Endothelial cell of umbilical vein (primary cell): ENCODE results near the gene CDK5RAP2. TPM values are rescaled to one million over a fixed set of nuclear protein-coding genes. Genes with fewer than 3 reads are reported as not detected.

Source experiments
- BruUV-seq: library from RNA; stranded (reverse); fragments of 400-500 nt; replicated peaks from 2 replicates; lab custom pipeline; 2021; lab: Mats Ljungman, UMichigan
- CTCF ChIA-PET: fragments of 300-600, 350-600 bp; sonication (Branson Sonifier 250); formaldehyde crosslinking; loops from one replicate; lab custom pipeline; 2021; ENCODE audit warnings: antibody characterized with exemption, inconsistent platforms; lab: Charles Lee
- POLR2A ChIA-PET: fragments of 300-600, 350-600 bp; sonication (Branson Sonifier 250); formaldehyde crosslinking; loops from one replicate; lab custom pipeline; 2021; ENCODE audit warnings: antibody characterized with exemption, inconsistent platforms; lab: Charles Lee
- DNase-seq: peaks from one replicate; pipeline ENCODE4 v3.0.0-alpha.2; 2011; ENCODE audit warnings: low read depth, low spot score
- FAIRE-seq: peaks from 2 replicates; lab custom pipeline; 2011; peaks lifted over from hg19 to GRCh38; lab: Jason Lieb, UNC
- H2AFZ ChIP-seq: 2 replicates; pipeline ENCODE4 v1.6.0; 2012; ENCODE audit warnings: low read depth, low read length, control low read depth, inconsistent platforms
- H3K27ac ChIP-seq: 2 replicates; pipeline ENCODE4 v1.5.1; 2011; ENCODE audit warnings: low read depth, mild to moderate bottlenecking, control low read depth, low read length, moderate library complexity; ENCODE audit not compliant: insufficient read depth
- H3K27me3 ChIP-seq, 2 experiments: 2 replicates each; pipeline versions ENCODE4 v1.6.0 to v1.6.1; 2011; ENCODE audit warnings: low read length in 2 of 2, mixed read lengths in 1 of 2; ENCODE audit not compliant: control insufficient read depth in 2 of 2, insufficient read depth in 2 of 2
- H3K36me3 ChIP-seq, 2 experiments: 2 replicates in 1 of 2; 3 replicates in 1 of 2; pipeline ENCODE4 v1.5.1; 2011; ENCODE audit warnings: low read length in 2 of 2, mild to moderate bottlenecking in 1 of 2, moderate library complexity in 1 of 2; ENCODE audit not compliant: control insufficient read depth in 2 of 2, insufficient read depth in 2 of 2; ENCODE audit errors: extremely low read depth in 1 of 2
- H3K4me1 ChIP-seq: 3 replicates; pipeline ENCODE4 v1.5.1; 2011; ENCODE audit warnings: mild to moderate bottlenecking, low read length; ENCODE audit not compliant: control insufficient read depth, insufficient read depth; ENCODE audit errors: extremely low read depth
- H3K4me2 ChIP-seq: 2 replicates; pipeline ENCODE4 v1.6.1; 2011; ENCODE audit warnings: low read length, control low read depth, mixed read lengths; ENCODE audit not compliant: insufficient read depth
- H3K4me3 ChIP-seq, 3 experiments: fragments of 200-600 bp in 1 of 3; sonication (generic), shearing (Covaris generic) in 1 of 3; replicated peaks in 1 of 3; 2 replicates each; pipeline ENCODE4 v1.5.1; 2011 to 2016; ENCODE audit warnings: control low read depth in 3 of 3, low read length in 3 of 3, mild to moderate bottlenecking in 2 of 3, inconsistent platforms in 1 of 3, low read depth in 1 of 3, moderate library complexity in 1 of 3; ENCODE audit not compliant: insufficient read depth in 1 of 3
- H3K79me2 ChIP-seq: 2 replicates; pipeline ENCODE4 v1.6.0; 2012; ENCODE audit warnings: low read length, inconsistent platforms; ENCODE audit not compliant: control insufficient read depth, insufficient read depth
- H3K9ac ChIP-seq: replicated peaks from 2 replicates; pipeline ENCODE3; 2011; ENCODE audit warnings: low read length, control low read depth; ENCODE audit not compliant: insufficient read depth; ENCODE audit errors: extremely low read depth
- H3K9me1 ChIP-seq: replicated peaks from 3 replicates; pipeline ENCODE4 v1.6.0; 2011; ENCODE audit warnings: mild to moderate bottlenecking, low read length; ENCODE audit not compliant: control insufficient read depth, insufficient read depth; ENCODE audit errors: extremely low read depth
- H3K9me3 ChIP-seq: replicated peaks from 2 replicates; pipeline ENCODE4 v1.5.1; 2012; ENCODE audit warnings: low read length, inconsistent platforms; ENCODE audit not compliant: control insufficient read depth, insufficient read depth
- H4K20me1 ChIP-seq: replicated peaks from 2 replicates; pipeline ENCODE3; 2011; ENCODE audit warnings: mild to moderate bottlenecking, low read length; ENCODE audit not compliant: control insufficient read depth, insufficient read depth; ENCODE audit errors: extremely low read depth
- CTCF ChIP-seq, 2 donors: IDR thresholded peaks; 1 replicate in 1 of 2; 2 replicates in 1 of 2; pipeline ENCODE4 v1.5.1; 2011; ENCODE audit warnings: low read length in 2 of 2, mild to moderate bottlenecking in 2 of 2, moderate library complexity in 2 of 2, control low read depth in 1 of 2, inconsistent platforms in 1 of 2, low read depth in 1 of 2; ENCODE audit not compliant: insufficient read depth in 1 of 2; ENCODE audit errors: extremely low read depth in 1 of 2
- EZH2 ChIP-seq: IDR thresholded peaks from 2 replicates; pipeline ENCODE4 v1.6.1; 2012; ENCODE audit warnings: borderline replicate concordance, low read depth, mild to moderate bottlenecking, moderate library complexity, low read length, inconsistent platforms; ENCODE audit not compliant: severe bottlenecking
- FOS ChIP-seq: IDR thresholded peaks from 2 replicates; pipeline ENCODE4 v1.6.1; 2011; ENCODE audit warnings: mild to moderate bottlenecking, low read length, moderate library complexity, borderline replicate concordance; ENCODE audit not compliant: insufficient read depth
- GATA2 ChIP-seq: IDR thresholded peaks from 2 replicates; pipeline ENCODE4 v1.7.0; 2011; ENCODE audit warnings: low read depth, mild to moderate bottlenecking, moderate library complexity, mixed read lengths, low read length; ENCODE audit not compliant: insufficient read length, insufficient read depth
- JUN ChIP-seq: IDR thresholded peaks from 2 replicates; pipeline ENCODE4 v1.6.1; 2011; ENCODE audit warnings: borderline replicate concordance, low read depth; ENCODE audit not compliant: insufficient read length, insufficient read depth
- MAX ChIP-seq: IDR thresholded peaks from 2 replicates; pipeline ENCODE4 v1.6.1; 2011; ENCODE audit not compliant: insufficient read depth, insufficient read length
- MYC ChIP-seq: IDR thresholded peaks from one replicate; pipeline ENCODE4 v1.6.1; 2011; ENCODE audit warnings: mild to moderate bottlenecking, low read depth, low read length
- POLR2A ChIP-seq: IDR thresholded peaks from 2 replicates; pipeline ENCODE4 v1.6.1; 2012; ENCODE audit warnings: low read depth, mild to moderate bottlenecking, control low read depth, low read length
- POLR2AphosphoS5 ChIP-seq: IDR thresholded peaks from 2 replicates; pipeline ENCODE4 v1.6.1; 2012; ENCODE audit warnings: low read depth, mild to moderate bottlenecking, control low read depth, low read length, moderate library complexity; ENCODE audit not compliant: insufficient read depth
- dilution Hi-C: fragments of 300-500 bp; cut with MboI; formaldehyde crosslinking; loops from one replicate; pipeline ENCODE4 v1.15.0; 2019; ENCODE audit warnings: low sequenced_read_pairs; ENCODE audit not compliant: extremely low pct_ligation_motif_present
- intact Hi-C: fragments of 100-400 bp; cut with micrococcal nuclease; formaldehyde crosslinking; loops from one replicate; pipeline ENCODE4 v1.10.0; 2022
- polyA plus RNA-seq, 4 experiments: library from polyadenylated mRNA; depleted of rRNA in 3 of 4; stranded (reverse) in 3 of 4; unstranded in 1 of 4; fragments of >200 nt; gene quantifications; 2 replicates each; pipeline versions ENCODE4 v1.2.1 to v1.2.3, GENCODE V29; 2011 to 2012; ENCODE audit warnings: missing spikeins in 1 of 4
- total RNA-seq: library from RNA; stranded (reverse); gene quantifications from 2 replicates; pipeline ENCODE4 v1.2.3, GENCODE V29; 2021

The CDK5RAP2 gene
- total and polyA plus RNA-seq, 2 donors (not counting 3 experiments of a cell fraction or from before 2014, with no cell fraction given): 17.5 to 56.7 TPM

GRCh38 chr9:120626512-120626911 is 46.5 kb upstream of the CDK5RAP2 start:
- Histone ChIP-seq H4K20me1 (no peaks in the 10 kb centered on the region), H3K9me3 (no peaks in the 10 kb centered on the region), H3K79me2 (no peaks in the 10 kb centered on the region), H3K9ac (no peak overlapping the region), H2AFZ (no peak overlapping the region), H3K36me3 (no peaks in the 10 kb centered on the region), H3K27me3 (no peaks in the 10 kb centered on the region), H3K27ac (no peak overlapping the region), H3K4me2 (no peak overlapping the region), H3K4me1 (no peaks in the 10 kb centered on the region), H3K4me3 (no peak overlapping the region), H3K9me1 (no peaks in the 10 kb centered on the region)
- no TSS peak for BruUV-seq
- ChIA-PET CTCF (interaction anchor here (1.4 kb wide), 1 partner anchor 12 kb away, joined by 4 read pairs; no protein-coding TSS in a partner anchor), POLR2A (no interaction called here)
- TF ChIP-seq POLR2AphosphoS5: no peak
- TF ChIP-seq GATA2: no peak
- no peak for TF ChIP-seq POLR2A
- no peak for DNase-seq
- dilution Hi-C loops (no loop called here), intact Hi-C loops (no loop called here)
- no peak for FAIRE-seq

GRCh38 chr9:120625222-120625621 is 45.3 kb upstream of the CDK5RAP2 start:
- H3K9me3 ChIP-seq: no peaks in the 10 kb centered on the region
- dilution Hi-C loops: no loop called here
- H3K79me2 ChIP-seq: no peaks in the 10 kb centered on the region
- H3K4me1 ChIP-seq: no peaks in the 10 kb centered on the region
- ChIA-PET POLR2A (interaction anchor here (0.6 kb wide), 1 partner anchor 728 kb away, joined by 4 read pairs; no protein-coding TSS in a partner anchor), CTCF (interaction anchor here (1.3 to 1.4 kb wide), 2 partner anchors 13 to 16 kb away, joined by 3 to 4 read pairs; no protein-coding TSS in a partner anchor)
- no peak overlapping the region for H3K4me2 ChIP-seq
- H3K36me3 ChIP-seq: no peaks in the 10 kb centered on the region
- H2AFZ ChIP-seq: no peak overlapping the region
- no peak overlapping the region for H3K4me3 ChIP-seq
- no peaks in the 10 kb centered on the region for H4K20me1 ChIP-seq
- TF ChIP-seq MYC (no peak), CTCF (IDR thresholded peaks at IDR 0.05; ENCODE audit: extremely low read depth in 1 of 2, insufficient read depth in 1 of 2, low read depth in 1 of 2, low read length in 2 of 2) (no peak), JUN (no peak), FOS (no peak), GATA2 (no peak), POLR2A (no peak), POLR2AphosphoS5 (no peak), MAX (no peak), EZH2 (no peak)
- no peak for DNase-seq
- H3K27me3 ChIP-seq: no peaks in the 10 kb centered on the region
- H3K27ac ChIP-seq: no peak overlapping the region
- H3K9ac ChIP-seq: no peak overlapping the region
- intact Hi-C loops: no loop called here
- H3K9me1 ChIP-seq: no peaks in the 10 kb centered on the region
- FAIRE-seq: no peak
- BruUV-seq: no TSS peak
